Stimulated activated CD8-positive, alpha-beta memory T cell treated with anti-CD3 and anti-CD28 coated beads, Interleukin-15, amount 100 ng/mL, for 1 hour (primary cell): ENCODE measurements around the gene GYPA.
"Not testable (repeated sequence)": the region's sequence is repeated elsewhere in the genome, so short reads cannot be mapped to it uniquely, and the experiment has no call there.

Experiments
- DNase-seq: peaks from one replicate; pipeline ENCODE4 v3.0.0-alpha.2; 2020; ENCODE audit warnings: low read depth

Gene GYPA

DNA sequence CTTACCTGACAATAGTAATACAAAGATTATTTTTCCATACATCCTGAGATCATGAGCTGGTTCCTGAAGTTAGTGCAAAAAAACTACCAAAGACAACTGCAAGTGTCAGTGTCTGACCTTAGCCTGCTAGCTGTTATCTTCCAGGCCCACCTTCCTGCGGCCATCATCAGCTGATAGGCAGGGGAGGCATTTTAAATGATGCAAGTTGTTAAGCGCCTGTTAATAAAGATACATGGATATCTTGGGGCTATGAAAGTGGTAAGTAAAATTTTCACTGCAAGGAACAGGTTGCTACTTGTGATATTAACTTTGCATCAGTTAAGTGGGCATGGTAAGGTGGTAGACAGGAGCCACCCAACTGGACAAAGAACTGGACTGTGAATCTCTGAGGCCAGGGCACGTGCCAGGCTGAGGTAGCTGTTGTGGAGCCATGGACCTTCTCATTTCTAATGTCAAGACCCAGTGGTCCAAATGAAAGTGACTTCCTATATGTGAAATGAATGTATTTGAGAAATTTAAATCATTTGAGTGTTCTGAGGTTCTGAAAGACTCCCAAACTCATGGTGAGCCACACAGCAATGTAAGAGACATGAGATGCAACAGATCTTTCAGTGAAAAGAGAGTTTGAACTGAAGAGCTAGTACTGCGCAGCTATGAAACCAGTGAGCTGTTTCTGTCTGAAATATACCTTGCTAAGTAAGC, at the start of gene GYPA:
Gene GYPA (minus strand): TSS at position 125 of the 702 bp plus-strand sequence. CDS start 83 bp downstream, at position 42.
- not testable (repeated sequence) for DNase-seq

DNA sequence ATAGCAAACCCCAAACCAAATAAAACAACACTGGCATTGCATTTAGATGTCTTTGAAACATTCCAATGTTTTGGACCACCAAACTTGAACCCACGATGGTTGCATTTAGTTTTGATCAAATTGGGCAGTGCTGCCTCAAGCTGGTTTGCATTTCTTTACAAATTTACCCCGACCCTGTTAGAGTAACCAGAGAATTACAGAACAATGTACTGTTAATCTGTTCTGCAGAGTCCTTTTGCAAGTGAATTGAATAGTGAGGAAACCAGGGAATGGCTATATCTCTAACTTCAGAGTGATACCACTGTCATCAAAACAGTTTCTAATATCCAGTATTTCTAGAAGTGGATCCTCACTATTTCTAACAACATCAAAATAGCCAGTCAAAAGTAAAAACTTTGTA, 49.5 kb upstream of the GYPA start:
- DNase-seq, result no peak

DNA sequence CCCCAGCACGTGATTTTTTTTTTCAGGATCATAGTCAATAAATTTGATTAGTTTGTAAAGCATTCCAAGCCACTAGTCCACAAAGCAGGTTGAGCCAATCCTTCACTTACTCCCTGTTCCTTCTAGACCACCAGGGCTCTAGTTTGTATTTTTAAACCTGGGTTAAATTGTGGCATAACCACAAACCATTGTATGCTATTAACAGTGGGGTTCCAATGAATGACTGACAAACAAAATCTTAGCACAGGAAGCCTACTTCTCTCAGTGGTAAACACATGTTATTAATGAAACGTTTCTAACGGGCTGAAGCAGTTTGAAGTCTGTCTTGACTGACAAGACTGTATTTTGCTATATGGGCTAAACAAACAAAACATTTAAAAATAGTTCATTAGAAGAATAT, 48.6 kb upstream of the GYPA start:
- no peak for DNase-seq

DNA sequence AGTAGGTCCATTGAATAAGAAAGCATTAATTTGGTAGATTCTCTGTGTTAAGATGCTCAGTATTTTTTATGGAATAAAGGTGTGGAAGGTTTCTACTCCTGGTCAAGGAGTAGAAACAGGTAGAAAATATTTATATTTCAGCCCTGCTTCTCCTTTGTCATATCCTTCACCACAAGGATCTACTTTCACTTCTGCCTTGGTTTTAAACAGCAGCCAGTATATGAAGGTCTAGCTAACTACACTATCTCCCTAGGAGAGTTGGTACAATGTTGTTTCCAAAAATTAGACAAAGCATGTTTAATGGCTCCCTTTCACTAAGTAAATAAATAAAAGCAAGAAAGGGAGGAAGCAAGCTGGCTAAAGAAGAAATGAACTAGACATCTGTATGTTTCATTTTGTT, 44.6 kb upstream of the GYPA start:
- DNase-seq, result no peak

DNA sequence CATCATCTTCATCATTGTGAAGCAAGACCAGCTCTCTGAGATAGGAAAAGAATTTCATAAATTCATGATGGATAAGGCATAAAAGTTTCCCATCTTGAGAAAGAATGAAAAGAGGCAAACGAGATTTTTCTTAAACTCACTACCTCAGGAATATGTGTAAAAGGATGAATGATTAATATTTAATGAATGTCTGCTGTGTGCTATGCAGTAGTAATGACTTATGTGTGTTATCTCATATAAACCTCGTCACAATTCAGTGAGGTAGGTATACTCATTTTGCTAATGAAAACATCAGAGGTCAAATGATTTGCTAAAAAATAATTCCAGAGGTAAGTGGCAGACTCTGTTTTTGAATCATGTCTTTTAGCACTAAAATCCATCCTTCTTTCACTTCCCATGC, 42.6 kb upstream of the GYPA start:
- no peak for DNase-seq

DNA sequence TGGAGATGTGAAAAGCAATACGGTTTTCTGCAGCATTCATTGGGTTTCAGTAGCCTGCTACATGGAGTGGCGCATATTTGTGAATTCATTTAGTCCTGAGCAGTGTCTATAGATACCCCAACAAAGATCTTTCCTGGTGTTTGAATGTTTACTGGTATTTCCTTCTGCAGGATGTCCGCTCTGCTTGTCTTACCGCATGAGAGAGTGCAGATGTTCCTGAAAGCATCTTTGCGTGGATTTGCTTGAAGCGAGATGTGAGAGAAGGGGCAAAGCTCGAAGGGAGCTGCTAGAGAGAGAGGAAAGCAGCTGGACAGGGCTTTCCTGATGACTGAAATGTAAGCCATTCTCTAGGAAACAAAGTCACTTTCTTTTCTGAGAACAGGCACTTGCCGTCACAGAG, 40.9 kb upstream of the GYPA start:
- DNase-seq, result no peak

DNA sequence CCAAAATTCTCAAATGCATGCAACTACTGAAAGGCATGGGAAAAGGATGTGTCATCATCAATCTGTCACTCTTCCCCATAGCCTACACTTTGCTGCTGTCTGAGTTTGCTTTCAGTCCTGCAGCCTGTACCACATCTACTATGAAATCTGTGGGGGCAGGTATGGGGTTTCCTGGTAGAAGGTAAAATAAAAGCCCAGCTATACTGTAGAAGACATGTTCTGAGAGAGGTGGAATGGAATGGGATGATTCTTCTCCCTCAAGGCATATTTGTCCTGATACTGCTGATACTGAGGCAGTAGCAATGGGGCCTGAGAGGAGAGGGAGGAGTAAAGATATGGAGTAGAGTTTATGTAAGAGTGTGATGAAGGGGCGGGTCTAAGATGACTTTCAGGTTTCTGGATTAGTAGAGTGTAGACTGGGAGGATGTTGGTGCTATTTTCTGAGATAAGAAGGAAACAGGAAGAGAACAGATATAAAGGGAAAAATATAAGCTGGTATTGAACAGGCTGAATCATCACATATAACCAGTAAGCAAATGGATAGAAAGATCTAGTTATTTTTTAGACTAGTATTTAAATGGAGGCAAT, 38.7 kb upstream of the GYPA start:
- no peak for DNase-seq

DNA sequence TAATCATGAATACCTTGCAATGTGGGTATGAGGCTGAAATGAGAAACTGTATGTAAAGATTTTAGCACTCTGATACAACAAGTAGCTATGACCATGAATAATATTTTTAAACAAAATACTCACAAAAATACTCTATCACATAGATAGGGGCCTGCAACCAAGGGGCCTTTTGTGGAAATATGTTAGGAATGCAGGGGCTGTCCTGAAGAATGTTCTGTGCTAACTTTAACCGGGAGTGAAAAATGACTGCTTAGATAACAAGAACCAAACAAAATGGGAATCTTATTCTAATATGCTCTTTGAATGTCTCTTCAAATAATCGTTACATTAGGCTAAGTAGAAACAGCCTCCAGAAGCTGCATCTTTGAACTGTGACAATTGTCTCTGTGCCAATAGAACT, 37.9 kb upstream of the GYPA start:
- DNase-seq, result no peak

DNA sequence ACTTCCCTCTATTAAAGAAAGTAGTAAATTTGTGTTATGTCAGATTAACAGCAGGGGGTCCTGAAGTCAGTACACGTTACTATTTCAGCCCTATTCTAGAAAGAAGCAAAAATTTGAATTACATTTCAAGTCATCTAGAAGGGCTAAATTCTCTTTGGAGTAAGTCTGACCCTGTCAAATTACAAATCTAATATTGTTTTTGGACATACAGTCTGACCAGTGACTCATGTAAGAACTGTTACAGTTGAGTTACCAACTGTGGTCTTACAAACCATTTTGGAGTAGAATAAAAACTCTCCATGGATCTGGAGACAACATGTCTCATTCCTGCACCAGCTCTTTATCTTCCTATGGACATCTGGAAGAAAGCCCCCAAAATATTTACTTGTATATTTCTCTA, 36.0 kb upstream of the GYPA start:
- DNase-seq, result no peak

DNA sequence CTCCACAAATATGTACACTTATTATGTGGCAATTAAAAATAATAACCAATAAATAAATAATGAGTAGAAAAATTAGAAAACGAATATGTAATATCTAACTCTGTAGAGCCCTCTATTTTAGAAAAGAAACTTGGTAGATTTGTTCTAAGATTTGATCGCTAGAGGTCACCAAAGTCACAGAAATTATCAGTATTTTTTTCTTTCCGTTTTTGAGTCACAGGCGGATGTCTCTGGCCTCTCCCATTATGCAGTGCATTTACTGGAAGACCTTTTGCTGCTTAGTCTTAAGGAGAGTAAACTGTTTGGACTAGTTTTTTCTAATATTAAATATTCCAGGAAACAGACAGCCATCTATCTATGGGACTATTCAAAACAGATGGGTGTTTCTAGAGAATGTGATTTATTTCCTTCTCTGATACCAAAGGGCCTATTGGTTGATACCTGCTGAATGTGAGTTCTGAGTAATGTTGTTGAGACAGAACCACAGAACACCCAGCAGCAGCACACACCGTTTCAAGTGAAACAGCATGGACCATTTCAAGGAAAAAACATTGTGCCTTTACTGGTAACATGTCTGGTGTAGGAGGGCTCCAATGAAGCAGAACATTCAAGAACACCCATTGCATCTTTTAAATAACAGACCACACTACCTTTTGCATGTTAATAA, 34.0 kb upstream of the GYPA start:
- no peak for DNase-seq

DNA sequence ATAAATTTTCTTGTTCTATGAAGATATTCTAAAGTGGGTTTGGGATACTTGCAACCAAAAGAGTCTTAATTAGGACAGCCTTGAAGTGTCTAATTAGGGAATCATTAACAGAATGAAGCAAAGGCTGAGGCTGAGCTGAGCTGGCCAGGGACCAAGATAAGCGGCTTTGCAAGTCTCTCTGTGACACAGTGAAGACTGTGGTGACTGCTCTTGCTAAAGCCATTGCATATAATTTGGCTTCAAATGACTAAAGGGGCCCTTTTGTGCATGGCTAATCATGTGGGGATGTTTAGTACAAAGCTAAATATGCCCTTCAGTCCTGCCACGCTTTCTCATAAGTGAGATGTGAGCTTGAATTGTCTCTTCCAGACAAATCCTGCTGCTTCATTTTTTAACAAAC, 31.2 kb upstream of the GYPA start:
- no peak for DNase-seq

DNA sequence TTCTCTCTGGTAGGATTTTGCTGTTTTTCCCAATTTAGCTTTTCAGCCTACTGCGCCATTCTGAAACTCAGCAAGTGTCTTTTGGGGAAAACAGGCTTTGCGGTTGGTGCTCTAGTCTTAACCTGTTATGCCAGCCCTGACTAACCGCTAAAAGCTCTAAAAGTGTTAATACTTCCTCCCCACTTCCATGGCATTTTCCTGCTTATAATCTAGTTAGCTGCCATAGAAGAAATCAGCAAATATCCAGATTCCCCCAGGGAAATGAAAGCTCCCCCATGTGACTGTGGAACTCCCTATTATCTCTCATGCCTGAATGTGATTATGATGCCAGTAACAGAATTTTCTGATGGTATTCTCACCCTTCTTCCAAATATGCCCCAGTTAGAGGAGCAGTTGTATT, 28.7 kb upstream of the GYPA start:
- no peak for DNase-seq

DNA sequence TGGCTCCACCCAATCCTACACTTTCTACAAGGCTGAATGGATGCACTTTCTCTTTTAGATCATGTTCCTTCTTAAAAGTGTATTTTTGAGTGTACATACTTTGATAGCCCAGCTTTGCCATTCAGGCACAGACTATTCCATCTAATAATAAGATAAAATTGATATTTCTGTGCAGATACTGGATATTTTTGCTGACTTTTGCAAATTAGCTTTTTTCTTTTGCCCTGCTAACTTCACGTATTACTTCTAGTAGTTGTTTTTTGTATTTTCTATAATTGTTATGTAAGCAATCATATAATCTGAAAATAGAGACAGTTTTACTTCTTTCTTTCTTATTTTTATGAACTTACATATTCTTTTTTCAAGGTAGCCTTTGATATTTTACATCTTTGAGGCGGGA, 13.5 kb upstream of the GYPA start:
- DNase-seq, result no peak

DNA sequence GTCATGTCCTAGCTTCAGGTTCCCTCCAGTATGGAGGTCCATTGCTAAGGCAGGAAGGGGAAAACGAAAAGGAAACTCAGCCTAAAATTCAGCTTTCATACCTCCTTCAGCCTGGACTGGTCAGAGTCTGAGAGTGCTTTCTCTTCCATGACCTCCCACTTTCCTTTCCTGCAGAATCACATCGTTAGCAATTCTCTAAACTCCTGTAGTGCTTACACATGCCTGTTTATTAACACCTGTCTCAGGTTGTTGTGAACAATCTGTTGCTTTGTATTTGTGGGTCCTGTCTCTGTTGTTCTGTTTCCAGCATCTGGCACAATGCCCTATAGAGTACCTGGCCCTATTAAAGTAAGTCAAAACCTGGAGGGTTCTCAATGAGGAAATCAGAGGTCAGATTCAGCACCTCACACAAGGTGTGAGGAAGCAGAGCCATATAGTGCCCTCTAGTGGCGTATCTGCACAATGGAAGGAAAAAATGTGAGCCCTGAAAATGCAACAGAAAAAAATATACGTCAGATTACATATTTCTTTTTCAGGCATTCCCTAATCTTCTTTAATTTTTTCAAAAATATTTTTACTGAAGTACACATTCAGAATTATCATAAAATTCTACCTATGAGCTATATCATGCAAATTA, 2.3 kb upstream of the GYPA start:
- DNase-seq, result not testable (repeated sequence)

DNA sequence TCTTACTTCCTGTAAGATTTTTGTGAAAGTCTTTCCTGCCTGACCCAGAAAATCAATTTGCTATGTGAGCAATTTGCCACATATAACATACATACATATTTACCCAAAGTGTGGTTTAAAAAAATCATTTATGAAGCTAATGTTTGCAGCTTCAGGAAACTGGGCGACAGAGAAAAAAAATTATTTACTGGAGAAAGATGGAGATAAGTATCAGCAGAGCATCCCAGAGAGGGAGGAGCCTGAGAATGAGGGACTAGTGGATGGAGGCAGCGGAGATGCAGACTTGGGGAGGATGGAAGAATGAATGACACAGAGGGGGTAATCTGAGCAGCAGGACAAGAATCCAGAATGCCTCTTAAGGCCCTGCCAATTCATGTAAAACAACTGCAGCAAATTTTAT, 975 bp upstream of the GYPA start:
- DNase-seq, result no peak

DNA sequence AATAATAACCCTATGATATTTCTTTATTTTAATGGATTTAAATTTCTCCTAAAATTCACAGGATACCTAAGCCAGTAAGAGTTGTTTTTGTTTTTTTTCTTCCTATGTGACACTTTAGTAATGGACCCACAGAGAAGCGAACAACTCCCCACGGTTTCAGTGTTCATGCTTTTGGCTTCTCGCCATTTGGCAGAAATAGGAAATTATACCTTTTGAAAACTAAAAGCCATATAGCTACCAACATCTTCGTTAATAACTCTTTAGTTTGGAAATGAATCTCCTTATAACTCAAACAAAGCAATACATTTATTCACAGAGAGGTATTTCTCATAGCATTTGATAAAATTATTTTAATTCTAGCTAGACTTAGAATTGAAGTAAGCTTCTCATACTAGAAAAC, 527 bp downstream of the GYPA start:
- not testable (repeated sequence) for DNase-seq

DNA sequence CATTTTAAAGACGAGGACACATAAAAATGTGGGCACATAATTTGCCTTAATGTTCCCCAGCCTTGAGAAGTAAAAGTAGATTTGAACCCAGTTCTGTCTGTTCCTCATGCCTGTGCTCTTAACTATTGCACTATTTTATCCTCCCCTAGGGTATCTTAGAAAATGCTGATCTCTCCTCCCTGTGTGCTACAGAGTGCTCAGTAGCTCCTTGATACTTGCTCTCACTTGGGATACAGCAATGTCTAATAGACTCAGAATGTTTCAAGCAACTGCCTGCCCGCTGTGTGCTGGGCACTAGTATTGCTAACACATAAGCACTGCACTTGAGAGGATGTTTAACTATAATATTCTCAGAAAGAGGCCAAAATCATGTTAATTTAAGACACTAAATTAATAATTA, 971 bp downstream of the GYPA start:
- not testable (repeated sequence) for DNase-seq

DNA sequence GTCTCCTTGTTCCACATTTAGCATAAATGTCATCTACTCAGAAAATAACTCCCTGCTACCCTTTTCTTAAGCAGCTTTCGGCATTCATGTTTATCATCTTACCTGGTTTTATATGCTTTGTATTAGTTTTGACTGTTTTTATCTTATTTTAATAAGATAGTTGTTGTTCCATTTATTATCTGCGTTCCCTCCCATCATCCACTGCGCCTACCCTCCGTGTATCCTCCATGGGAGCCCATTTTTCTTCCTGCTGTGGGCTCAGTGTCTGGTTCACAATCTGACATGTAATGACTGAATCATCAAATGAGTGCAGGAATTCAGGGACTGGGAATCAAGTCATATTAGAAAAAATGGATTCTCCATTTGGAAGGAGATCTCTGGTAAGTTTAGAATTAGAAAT, 2.3 kb downstream of the GYPA start:
- DNase-seq, result not testable (repeated sequence)

DNA sequence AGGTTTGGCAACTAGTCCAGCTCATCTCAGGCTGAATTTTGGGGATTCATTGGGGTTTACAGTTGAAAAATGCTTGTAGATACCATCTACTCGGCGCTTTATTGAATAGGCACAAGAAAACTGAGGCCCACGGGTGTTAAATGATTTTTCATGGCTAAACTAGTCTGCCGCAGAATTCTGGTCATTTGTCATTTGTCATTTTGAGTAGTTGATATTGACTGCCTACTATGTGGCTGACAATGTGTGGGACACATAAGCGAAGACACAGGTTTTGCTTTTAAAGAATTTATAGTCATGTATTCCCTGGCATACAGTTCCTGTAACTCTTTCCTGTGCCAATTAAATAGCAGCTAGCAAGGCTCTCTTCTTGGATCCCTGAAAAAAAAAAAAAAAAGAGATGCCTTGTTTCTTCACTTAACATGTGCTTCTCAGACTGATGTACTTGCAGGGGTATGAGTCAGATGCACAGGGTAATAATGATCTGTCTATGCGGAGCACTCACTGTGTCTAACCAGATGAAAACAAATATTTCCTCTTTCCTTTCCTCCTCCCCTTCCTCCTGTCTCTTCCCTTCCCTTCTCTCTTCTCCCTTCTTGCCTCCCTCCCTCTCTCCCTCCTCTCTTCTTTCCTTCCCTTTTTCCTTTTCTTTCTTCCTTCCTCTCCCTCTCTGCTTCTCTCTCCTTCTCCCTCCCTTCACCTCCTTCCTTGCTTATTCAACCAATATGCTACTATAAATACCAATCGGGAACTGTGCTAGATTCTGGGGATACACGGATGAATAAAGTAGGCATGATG, 3.2 kb downstream of the GYPA start:
- not testable (repeated sequence) for DNase-seq

DNA sequence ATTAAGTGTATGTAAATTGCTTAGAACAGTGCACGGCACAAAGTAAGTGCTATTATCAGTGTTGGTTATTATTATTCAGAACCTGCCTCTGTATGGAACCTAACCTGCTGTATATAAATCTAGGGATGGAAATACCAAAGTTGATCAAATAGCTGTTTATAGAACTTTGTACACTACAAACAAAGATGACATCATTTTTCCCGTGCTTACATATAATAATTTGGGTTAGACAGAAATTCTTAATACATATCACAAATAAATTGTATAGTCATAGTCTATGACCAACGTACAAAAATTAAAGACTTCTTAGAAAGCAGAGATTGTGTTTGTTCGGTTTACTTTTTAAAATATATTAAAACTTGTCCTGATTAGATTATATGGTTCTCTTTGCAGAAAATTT, 4.3 kb downstream of the GYPA start:
- DNase-seq, result not testable (repeated sequence)

DNA sequence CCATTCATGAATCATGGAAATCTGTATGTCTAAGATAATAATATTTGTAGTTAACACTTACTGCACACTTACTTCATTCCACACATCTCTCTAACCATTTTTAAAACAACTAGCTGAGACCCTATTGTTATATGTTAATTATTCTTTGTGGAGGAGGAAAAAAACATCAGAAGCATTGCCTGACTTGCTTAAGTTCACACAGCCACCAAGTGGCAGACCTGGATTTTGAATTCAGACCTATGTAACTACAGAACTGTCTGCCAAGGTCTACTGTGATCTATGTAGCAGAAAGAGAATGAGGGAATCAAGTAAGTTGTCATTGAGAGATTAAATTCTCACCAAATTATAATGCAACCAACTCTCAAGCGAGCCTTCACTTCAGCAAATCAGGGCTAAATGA, 10.4 kb downstream of the GYPA start:
- not testable (repeated sequence) for DNase-seq

DNA sequence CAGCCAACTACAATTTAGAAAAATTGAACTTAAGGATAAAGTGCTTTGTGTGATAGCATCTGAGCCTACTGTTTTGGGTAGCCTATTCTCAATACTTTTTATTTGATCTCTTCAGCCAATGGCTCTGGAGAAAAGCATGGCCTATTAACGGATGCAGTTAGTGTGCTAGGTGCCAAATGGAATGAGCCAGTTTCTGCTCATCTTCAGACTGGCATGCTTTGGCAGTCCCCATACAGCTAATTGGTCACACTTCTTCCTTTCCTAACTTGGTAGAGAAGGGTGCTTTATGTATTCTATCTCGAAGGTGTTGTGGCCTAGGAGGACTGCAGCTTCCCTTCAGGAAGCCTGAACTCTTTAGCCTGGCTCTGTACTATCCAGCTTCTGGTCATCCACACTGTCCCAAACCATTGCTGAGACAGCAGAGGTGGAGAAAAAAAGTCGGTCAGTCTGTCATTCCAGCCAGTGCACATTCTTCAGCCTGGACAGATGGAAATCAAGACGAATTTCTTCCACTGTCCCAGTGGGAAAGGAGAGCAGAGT, 11.1 kb downstream of the GYPA start:
- not testable (repeated sequence) for DNase-seq
